AG04449 (cell line): ENCODE data around the gene WDFY3.

Experiments used
- CTCF ChIA-PET: fragments of 350-600 bp; formaldehyde crosslinking; extraction: SDS; loops from one replicate; lab custom pipeline; 2021; ENCODE audit warnings: antibody characterized with exemption; lab: Yijun Ruan, JAX
- POLR2A ChIA-PET: fragments of 400-600, 350-600 bp; formaldehyde crosslinking; extraction: SDS; loops from one replicate; lab custom pipeline; 2020; ENCODE audit warnings: antibody characterized with exemption, inconsistent platforms; lab: Yijun Ruan, JAX
- DNase-seq: peaks from one replicate; pipeline ENCODE4 v3.0.0-alpha.2; 2010; ENCODE audit warnings: low read depth, low spot score
- H3K4me3 ChIP-seq: 2 replicates; pipeline ENCODE4 v1.5.1; 2011; ENCODE audit warnings: low read depth, mild to moderate bottlenecking, control low read depth, low read length
- CTCF ChIP-seq: IDR thresholded peaks from one replicate; pipeline ENCODE4 v1.5.1; 2011; ENCODE audit warnings: mild to moderate bottlenecking, moderate library complexity, low read length, control low read depth, inconsistent platforms; ENCODE audit not compliant: insufficient read depth; ENCODE audit errors: missing control alignments

Gene WDFY3

GRCh38 chr4:84661191-84661939 is 305.1 kb downstream of the WDFY3 start:
- CTCF ChIA-PET, result no interaction called here
- no peak for TF ChIP-seq CTCF
- POLR2A ChIA-PET, result no interaction called here
- no peak overlapping the region for H3K4me3 ChIP-seq
- DNase-seq, result no peak

GRCh38 chr4:84660606-84661005 is 305.9 kb downstream of the WDFY3 start:
- no peak for TF ChIP-seq CTCF
- POLR2A ChIA-PET, result no interaction called here
- CTCF ChIA-PET, result no interaction called here

GRCh38 chr4:84652478-84652877 is 314.0 kb downstream of the WDFY3 start:
- ChIA-PET POLR2A (no interaction called here), CTCF (no interaction called here)
- DNase-seq, result no peak
- no peak overlapping the region for H3K4me3 ChIP-seq
- TF ChIP-seq CTCF, result no peak

More at GRCh38 chr4:84660606-84661005, 305.9 kb downstream of the WDFY3 start:
- no peak overlapping the region for H3K4me3 ChIP-seq
- no peak for DNase-seq

GRCh38 chr4:84651499-84651898 is 315.0 kb downstream of the WDFY3 start:
- POLR2A ChIA-PET, result no interaction called here
- TF ChIP-seq CTCF, result no peak
- H3K4me3 ChIP-seq, result no peak overlapping the region
- CTCF ChIA-PET, result no interaction called here
- DNase-seq, result no peak

GRCh38 chr4:84648863-84649647 is 317.4 kb downstream of the WDFY3 start:
- no peak overlapping the region for H3K4me3 ChIP-seq
- TF ChIP-seq CTCF, result no peak
- ChIA-PET POLR2A (no interaction called here), CTCF (no interaction called here)
- DNase-seq, result no peak

- CTCF ChIA-PET, result no interaction called here
- POLR2A ChIA-PET, result no interaction called here
- H3K4me3 ChIP-seq, result no peak overlapping the region
- no peak for DNase-seq
- no peak for TF ChIP-seq CTCF
Measured at GRCh38 chr4:84648178-84648577, 318.3 kb downstream of the WDFY3 start.
